Bronchial epithelial cell (primary cell): ENCODE data around the gene JPH4. TPM values are rescaled to one million over a fixed set of nuclear protein-coding genes. Genes with fewer than 3 reads are reported as not detected.
"Not testable (repeated sequence)": the region's sequence is repeated elsewhere in the genome, so short reads cannot be mapped to it uniquely, and the experiment has no call there.

Experiments
- DNase-seq: peaks from one replicate; pipeline ENCODE4 v3.0.0-alpha.2; 2010; ENCODE audit warnings: low read depth
- FAIRE-seq: peaks from 2 replicates; lab custom pipeline; 2011; peaks lifted over from hg19 to GRCh38; lab: Jason Lieb, UNC
- H3K27me3 ChIP-seq: 2 replicates; pipeline ENCODE4 v1.5.1; 2011; ENCODE audit warnings: low read length; ENCODE audit not compliant: control insufficient read depth, insufficient read depth
- H3K36me3 ChIP-seq: 2 replicates; pipeline ENCODE4 v1.5.1; 2011; ENCODE audit warnings: low read length; ENCODE audit not compliant: control insufficient read depth, insufficient read depth
- H3K4me3 ChIP-seq: 2 replicates; pipeline ENCODE4 v1.5.1; 2011; ENCODE audit warnings: mild to moderate bottlenecking, low read depth, low read length, control low read depth
- total RNA-seq: library from RNA; depleted of rRNA; stranded (reverse); fragments of >200 nt; gene quantifications from 2 replicates; pipeline ENCODE4 v1.2.1, GENCODE V29; 2014
- TF ChIP-seq, protein P1 (sequence below): IDR thresholded peaks from 2 replicates; pipeline ENCODE4 v1.5.1; 2011; ENCODE audit warnings: mild to moderate bottlenecking, moderate library complexity, low read length, control low read depth, inconsistent platforms; ENCODE audit not compliant: insufficient read depth, severe bottlenecking

JPH4 gene
- total RNA-seq, 1 donor from 2014 or later, result not detected

GRCh38 chr14:23589606-23590005, 11.0 kb upstream of the JPH4 start:
- no peak overlapping the region for H3K4me3 ChIP-seq
- H3K36me3 ChIP-seq, result no peaks in the 10 kb centered on the region
- TF ChIP-seq, protein P1, sequence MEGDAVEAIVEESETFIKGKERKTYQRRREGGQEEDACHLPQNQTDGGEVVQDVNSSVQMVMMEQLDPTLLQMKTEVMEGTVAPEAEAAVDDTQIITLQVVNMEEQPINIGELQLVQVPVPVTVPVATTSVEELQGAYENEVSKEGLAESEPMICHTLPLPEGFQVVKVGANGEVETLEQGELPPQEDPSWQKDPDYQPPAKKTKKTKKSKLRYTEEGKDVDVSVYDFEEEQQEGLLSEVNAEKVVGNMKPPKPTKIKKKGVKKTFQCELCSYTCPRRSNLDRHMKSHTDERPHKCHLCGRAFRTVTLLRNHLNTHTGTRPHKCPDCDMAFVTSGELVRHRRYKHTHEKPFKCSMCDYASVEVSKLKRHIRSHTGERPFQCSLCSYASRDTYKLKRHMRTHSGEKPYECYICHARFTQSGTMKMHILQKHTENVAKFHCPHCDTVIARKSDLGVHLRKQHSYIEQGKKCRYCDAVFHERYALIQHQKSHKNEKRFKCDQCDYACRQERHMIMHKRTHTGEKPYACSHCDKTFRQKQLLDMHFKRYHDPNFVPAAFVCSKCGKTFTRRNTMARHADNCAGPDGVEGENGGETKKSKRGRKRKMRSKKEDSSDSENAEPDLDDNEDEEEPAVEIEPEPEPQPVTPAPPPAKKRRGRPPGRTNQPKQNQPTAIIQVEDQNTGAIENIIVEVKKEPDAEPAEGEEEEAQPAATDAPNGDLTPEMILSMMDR, result no peak
- FAIRE-seq (no peak), DNase-seq (no peak)
- no peaks in the 10 kb centered on the region for H3K27me3 ChIP-seq

- H3K27me3 ChIP-seq, result no peaks in the 10 kb centered on the region
- FAIRE-seq (no peak), DNase-seq (peak; percentile 68)
- TF ChIP-seq, protein P1, result peak; percentile 85
- H3K4me3 ChIP-seq, result no peak overlapping the region
- H3K36me3 ChIP-seq, result no peaks in the 10 kb centered on the region
Observed at GRCh38 chr14:23588884-23589598, 10.5 kb upstream of the JPH4 start.

- not testable (repeated sequence) for H3K36me3 ChIP-seq, H3K27me3 ChIP-seq, H3K4me3 ChIP-seq, DNase-seq, FAIRE-seq
Observed at GRCh38 chr14:23584527-23585203, 6.1 kb upstream of the JPH4 start.

GRCh38 chr14:23583761-23584526, 5.4 kb upstream of the JPH4 start:
- not testable (repeated sequence) for H3K27me3 ChIP-seq, DNase-seq, H3K4me3 ChIP-seq, H3K36me3 ChIP-seq, FAIRE-seq

- Histone ChIP-seq H3K27me3 (peaks cover 9% of the 10 kb centered on the region), H3K36me3 (no peaks in the 10 kb centered on the region), H3K4me3 (no peak overlapping the region)
- TF ChIP-seq, protein P1, result no peak
- FAIRE-seq, result no peak
- DNase-seq, result no peak
Observed at GRCh38 chr14:23582906-23583760, 4.5 kb upstream of the JPH4 start.

GRCh38 chr14:23580948-23581281, 2.3 kb upstream of the JPH4 start:
- no peak for DNase-seq

More at GRCh38 chr14:23580948-23581281, 2.3 kb upstream of the JPH4 start:
- Histone ChIP-seq H3K36me3 (no peaks in the 10 kb centered on the region), H3K27me3 (peaks cover 25% of the 10 kb centered on the region), H3K4me3 (no peak overlapping the region)
- TF ChIP-seq, protein P1, result no peak
- no peak for FAIRE-seq
